Measurements from ENCODE around the gene EME1. TPM values are rescaled to one million over a fixed set of nuclear protein-coding genes. Genes with fewer than 3 reads are reported as not detected.

EME1 gene
- total RNA-seq, 4 donors from 2014 or later, result 0.42 to 1.7 (median 1.1) TPM

DNA sequence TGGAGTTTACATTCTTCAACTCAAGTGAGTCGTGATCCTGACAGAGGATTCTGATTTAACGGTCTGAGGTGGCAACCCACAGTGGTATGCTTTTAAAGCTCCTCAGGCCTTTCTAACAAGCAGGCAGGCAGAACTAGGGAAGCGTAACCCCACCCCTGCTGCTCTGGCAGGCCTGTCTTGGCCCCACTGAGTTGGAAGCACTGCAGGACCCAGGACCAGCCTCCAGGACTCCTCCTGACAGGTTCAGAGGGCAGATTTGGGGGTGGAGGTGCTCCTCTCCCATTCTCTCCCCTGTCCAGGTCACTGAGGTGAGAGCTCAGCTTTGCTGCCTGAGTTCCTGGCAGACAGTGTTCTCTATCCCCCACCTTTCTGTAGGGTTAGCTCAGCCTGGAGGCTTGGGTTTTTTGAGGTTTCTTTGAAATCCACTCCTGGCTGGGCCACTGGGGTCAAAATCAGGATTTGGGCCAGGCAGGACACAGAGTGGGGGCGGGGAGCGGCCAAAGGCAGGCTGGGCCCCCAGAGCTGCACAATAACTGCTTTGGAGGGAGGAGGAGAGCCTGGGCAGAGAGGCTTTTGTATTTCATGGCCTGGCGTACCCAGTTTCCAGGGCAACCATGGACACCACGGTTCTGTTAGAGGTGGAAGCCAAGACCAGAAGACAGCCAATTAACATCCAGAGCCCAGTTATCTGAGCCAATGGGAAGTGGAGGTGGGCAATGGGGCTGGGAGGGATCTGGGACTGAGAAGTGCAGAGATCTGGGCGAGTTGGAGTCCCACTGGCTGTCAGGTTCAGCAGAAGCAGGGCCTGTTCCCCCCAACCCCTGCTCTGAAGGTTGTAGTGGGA is 9.6 kb upstream of the EME1 start:
- Histone ChIP-seq H3K4me3 (no peak overlapping the region), H3K9me3 (no peaks in the 10 kb centered on the region), H3K36me3 (peaks cover 0 to 65% (median 17%) of the 10 kb centered on the region in 3 donors), H3K4me1 (peaks cover 0 to 28% (median 17%) of the 10 kb centered on the region in 4 donors), H3K27ac (peak overlapping the region in 3 of 4 donors; percentile 47 to 67 (median 50)), H3K27me3 (no peaks in the 10 kb centered on the region)
- TF ChIP-seq EP300 (IDR thresholded peaks at IDR 0.05), result no peak
- no peak for TF ChIP-seq POLR2A (IDR thresholded peaks at IDR 0.05)
- TF ChIP-seq, protein P1, sequence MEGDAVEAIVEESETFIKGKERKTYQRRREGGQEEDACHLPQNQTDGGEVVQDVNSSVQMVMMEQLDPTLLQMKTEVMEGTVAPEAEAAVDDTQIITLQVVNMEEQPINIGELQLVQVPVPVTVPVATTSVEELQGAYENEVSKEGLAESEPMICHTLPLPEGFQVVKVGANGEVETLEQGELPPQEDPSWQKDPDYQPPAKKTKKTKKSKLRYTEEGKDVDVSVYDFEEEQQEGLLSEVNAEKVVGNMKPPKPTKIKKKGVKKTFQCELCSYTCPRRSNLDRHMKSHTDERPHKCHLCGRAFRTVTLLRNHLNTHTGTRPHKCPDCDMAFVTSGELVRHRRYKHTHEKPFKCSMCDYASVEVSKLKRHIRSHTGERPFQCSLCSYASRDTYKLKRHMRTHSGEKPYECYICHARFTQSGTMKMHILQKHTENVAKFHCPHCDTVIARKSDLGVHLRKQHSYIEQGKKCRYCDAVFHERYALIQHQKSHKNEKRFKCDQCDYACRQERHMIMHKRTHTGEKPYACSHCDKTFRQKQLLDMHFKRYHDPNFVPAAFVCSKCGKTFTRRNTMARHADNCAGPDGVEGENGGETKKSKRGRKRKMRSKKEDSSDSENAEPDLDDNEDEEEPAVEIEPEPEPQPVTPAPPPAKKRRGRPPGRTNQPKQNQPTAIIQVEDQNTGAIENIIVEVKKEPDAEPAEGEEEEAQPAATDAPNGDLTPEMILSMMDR (IDR thresholded peaks at IDR 0.05), result no peak
- no peak for DNase-seq (ENCODE audit: low spot score in 2 of 2)
- WGBS, 2 donors, result 27 to 30% methylated on average over 8 of the region's 8 CpGs

DNA sequence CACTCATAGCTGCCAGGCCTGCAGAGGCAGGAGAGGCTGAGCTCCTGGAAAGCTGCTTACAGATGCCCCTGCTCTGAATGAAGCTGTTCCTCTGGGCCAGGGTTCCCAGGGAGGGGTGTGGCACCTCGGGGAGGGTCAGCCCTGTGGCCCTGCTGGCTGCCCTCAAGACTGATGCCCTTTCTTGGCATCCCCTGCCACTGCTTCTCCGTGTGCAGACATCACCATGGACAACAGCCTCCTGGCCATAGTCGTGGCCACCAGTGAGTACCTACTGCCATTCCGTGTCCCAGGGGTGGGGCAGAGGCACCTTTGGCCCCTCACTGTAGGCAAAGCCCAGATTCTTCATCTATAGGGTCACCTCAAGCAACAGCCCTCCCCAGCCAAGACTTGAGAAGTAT is 9.0 kb upstream of the EME1 start:
- TF ChIP-seq EP300 (IDR thresholded peaks at IDR 0.05) (no peak), POLR2A (IDR thresholded peaks at IDR 0.05) (no peak)
- TF ChIP-seq, protein P1 (IDR thresholded peaks at IDR 0.05), result no peak
- WGBS, 2 donors, result 34% methylated on average over 4 of the region's 4 CpGs; no CpG with 5 or more reads in 1 of the 2 donors
- peaks cover 0 to 28% (median 17%) of the 10 kb centered on the region in 4 donors for H3K4me1 ChIP-seq
- no peaks in the 10 kb centered on the region for H3K27me3 ChIP-seq
- no peak overlapping the region for H3K4me3 ChIP-seq
- DNase-seq (ENCODE audit: low spot score in 2 of 2), result no peak
- H3K27ac ChIP-seq, result peak overlapping the region in 1 of 4 donors; percentile 50
- H3K9me3 ChIP-seq, result no peaks in the 10 kb centered on the region
- H3K36me3 ChIP-seq, result peaks cover 0 to 65% (median 17%) of the 10 kb centered on the region in 3 donors

DNA sequence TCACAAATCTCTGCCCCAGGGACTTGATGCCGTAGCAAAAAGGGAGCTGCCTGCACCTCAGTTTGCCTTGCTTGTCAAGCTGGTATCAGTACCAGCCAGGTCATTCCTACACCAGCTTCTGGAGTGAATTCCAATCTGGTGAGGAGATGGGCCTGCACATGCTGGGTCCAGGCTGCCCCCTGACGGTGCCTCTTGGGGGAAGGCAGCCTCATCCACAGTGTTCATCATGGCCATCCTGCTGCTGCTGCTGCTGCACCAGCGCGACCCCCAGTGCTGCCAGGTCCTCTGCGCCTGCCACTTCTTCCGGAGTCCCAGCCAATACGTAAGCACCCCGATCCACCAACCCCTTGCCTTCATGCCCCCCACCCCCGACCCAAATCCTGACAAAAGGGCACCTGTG is 8.3 kb upstream of the EME1 start:
- no peak for TF ChIP-seq POLR2A (IDR thresholded peaks at IDR 0.05)
- DNase-seq (ENCODE audit: low spot score in 2 of 2), result no peak
- H3K4me3 ChIP-seq, result no peak overlapping the region
- peaks cover 0 to 65% (median 19%) of the 10 kb centered on the region in 3 donors for H3K36me3 ChIP-seq
- peaks cover 0 to 28% (median 17%) of the 10 kb centered on the region in 4 donors for H3K4me1 ChIP-seq
- no peaks in the 10 kb centered on the region for H3K9me3 ChIP-seq
- WGBS, 2 donors, result 60 to 62% methylated on average over 9 of the region's 9 CpGs
- H3K27ac ChIP-seq, result no peak overlapping the region
- H3K27me3 ChIP-seq, result no peaks in the 10 kb centered on the region

DNA sequence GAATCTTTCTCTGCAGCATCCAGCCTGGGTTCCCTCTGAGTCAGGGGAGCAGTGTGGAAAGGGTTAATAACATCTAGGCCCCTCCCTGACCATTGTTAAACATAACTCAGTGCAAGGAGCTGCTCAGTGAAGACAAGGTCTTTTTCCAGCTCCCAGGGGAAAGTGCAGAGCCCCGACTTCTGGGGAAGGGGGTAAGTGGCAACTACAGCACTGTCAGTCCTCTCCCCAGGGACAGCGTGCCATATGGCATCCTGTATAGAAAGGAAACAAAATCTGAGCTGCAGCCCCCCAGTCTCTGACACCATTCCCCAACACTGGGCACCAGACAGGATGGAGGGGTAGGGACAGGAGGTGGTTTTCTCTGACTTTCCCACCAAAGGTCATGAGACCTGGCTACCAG is 7.9 kb upstream of the EME1 start:
- no peaks in the 10 kb centered on the region for H3K27me3 ChIP-seq
- 49 to 57% methylated on average over 2 of the region's 2 CpGs for WGBS, 2 donors
- TF ChIP-seq, protein P1 (IDR thresholded peaks at IDR 0.05), result no peak
- no peak for TF ChIP-seq POLR2A (IDR thresholded peaks at IDR 0.05)
- TF ChIP-seq EP300 (IDR thresholded peaks at IDR 0.05), result no peak
- peaks cover 0 to 65% (median 24%) of the 10 kb centered on the region in 3 donors for H3K36me3 ChIP-seq
- H3K27ac ChIP-seq, result no peak overlapping the region
- H3K4me1 ChIP-seq, result peaks cover 0 to 28% (median 17%) of the 10 kb centered on the region in 4 donors
- no peak overlapping the region for H3K4me3 ChIP-seq
- no peak for DNase-seq (ENCODE audit: low spot score in 2 of 2)
- no peaks in the 10 kb centered on the region for H3K9me3 ChIP-seq

DNA sequence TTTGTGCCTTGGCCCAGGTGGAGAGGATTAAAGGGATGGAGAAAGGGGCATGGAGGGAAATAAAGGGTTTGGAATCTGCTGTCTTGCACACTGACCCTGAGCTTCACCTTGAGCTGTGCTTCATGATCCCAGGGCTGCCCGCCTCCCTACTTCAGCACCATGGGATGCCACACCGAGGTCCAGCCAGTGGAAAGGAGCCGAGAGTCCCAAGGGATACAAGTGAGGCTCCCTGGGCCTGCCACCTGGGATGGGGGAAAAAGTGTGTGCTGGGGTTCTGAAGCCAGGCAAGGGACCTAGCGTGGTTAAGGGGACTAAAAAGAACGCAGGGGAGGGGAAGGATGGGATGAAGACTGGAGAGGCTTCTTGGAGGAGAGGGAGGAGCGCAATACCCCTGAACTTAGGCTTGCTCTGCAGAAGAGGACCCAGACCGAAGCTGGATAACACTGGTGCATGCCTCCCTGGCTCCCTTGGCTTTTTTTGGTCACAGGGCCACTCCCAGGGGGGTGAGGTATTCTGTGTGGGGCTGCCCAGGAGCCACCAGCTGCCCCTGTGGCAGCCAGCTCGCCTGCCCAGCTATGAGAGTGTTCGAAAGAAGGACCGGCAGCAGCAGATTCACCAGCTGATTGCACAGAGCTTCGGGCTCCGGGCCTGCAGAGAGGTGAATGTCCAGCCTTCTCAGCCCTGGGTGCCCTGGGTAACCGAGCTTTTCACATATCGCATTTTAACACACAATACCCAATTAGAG is 7.2 kb upstream of the EME1 start:
- peaks cover 0 to 28% (median 17%) of the 10 kb centered on the region in 4 donors for H3K4me1 ChIP-seq
- 85 to 86% methylated on average over 14 of the region's 14 CpGs for WGBS, 2 donors
- no peaks in the 10 kb centered on the region for H3K9me3 ChIP-seq
- peaks cover 0 to 63% (median 28%) of the 10 kb centered on the region in 3 donors for H3K36me3 ChIP-seq
- H3K4me3 ChIP-seq, result no peak overlapping the region
- H3K27me3 ChIP-seq, result no peaks in the 10 kb centered on the region
- DNase-seq (ENCODE audit: low spot score in 2 of 2), result no peak
- TF ChIP-seq EP300 (IDR thresholded peaks at IDR 0.05) (no peak), POLR2A (IDR thresholded peaks at IDR 0.05) (no peak)
- TF ChIP-seq, protein P1 (IDR thresholded peaks at IDR 0.05), result no peak
- H3K27ac ChIP-seq, result no peak overlapping the region
